Type B pancreatic cell (in vitro differentiated cells): ENCODE measurements around the gene HEBP2. TPM values are rescaled to one million over a fixed set of nuclear protein-coding genes. Genes with fewer than 3 reads are reported as not detected.

Source experiments
- DNase-seq: peaks from one replicate; pipeline ENCODE4 v3.0.0; 2021; ENCODE audit warnings: mixed read lengths; ENCODE audit not compliant: unreplicated experiment; ENCODE audit errors: extremely low spot score
- H3K27ac Mint-ChIP-seq: 2 replicates; pipeline ENCODE4 v1.8.0; 2021; ENCODE audit warnings: mild to moderate bottlenecking, mixed read lengths
- H3K27me3 Mint-ChIP-seq: 2 replicates; pipeline ENCODE4 v1.8.0; 2021; ENCODE audit warnings: mixed read lengths
- H3K36me3 Mint-ChIP-seq: 2 replicates; pipeline ENCODE4 v1.8.0; 2021; ENCODE audit warnings: mixed read lengths
- H3K4me1 Mint-ChIP-seq: one replicate; pipeline ENCODE4 v1.8.0; 2021; ENCODE audit warnings: mixed read lengths; ENCODE audit not compliant: unreplicated experiment
- H3K4me3 Mint-ChIP-seq: 2 replicates; pipeline ENCODE4 v1.8.0; 2021; ENCODE audit warnings: mild to moderate bottlenecking, mixed read lengths
- H3K9me3 Mint-ChIP-seq: 2 replicates; pipeline ENCODE4 v1.8.0; 2021; ENCODE audit warnings: mixed read lengths
- total RNA-seq: library from RNA; stranded (reverse); gene quantifications from 2 replicates; pipeline ENCODE4 v1.2.1, GENCODE V29; 2021; ENCODE audit warnings: low replicate concordance
- TF ChIP-seq, protein P1 (sequence below): fragments of 200-600 bp; sonication (generic); conservative IDR thresholded peaks from 2 replicates; pipeline ENCODE4 v1.5.0; 2021; ENCODE audit warnings: antibody characterized with exemption, mild to moderate bottlenecking

The HEBP2 gene
- total RNA-seq, 1 donor from 2014 or later: 68.9 TPM

GRCh38 chr6:138405816-138406413 is 1.9 kb downstream of the HEBP2 start:
- Mint-ChIP-seq H3K36me3 (peaks cover 42% of the 10 kb centered on the region), H3K27me3 (no peaks in the 10 kb centered on the region), H3K4me1 (peaks cover 11% of the 10 kb centered on the region), H3K27ac (peak overlapping the region; percentile 74), H3K4me3 (peak overlapping the region; percentile 94), H3K9me3 (no peaks in the 10 kb centered on the region)
- TF ChIP-seq, protein P1, sequence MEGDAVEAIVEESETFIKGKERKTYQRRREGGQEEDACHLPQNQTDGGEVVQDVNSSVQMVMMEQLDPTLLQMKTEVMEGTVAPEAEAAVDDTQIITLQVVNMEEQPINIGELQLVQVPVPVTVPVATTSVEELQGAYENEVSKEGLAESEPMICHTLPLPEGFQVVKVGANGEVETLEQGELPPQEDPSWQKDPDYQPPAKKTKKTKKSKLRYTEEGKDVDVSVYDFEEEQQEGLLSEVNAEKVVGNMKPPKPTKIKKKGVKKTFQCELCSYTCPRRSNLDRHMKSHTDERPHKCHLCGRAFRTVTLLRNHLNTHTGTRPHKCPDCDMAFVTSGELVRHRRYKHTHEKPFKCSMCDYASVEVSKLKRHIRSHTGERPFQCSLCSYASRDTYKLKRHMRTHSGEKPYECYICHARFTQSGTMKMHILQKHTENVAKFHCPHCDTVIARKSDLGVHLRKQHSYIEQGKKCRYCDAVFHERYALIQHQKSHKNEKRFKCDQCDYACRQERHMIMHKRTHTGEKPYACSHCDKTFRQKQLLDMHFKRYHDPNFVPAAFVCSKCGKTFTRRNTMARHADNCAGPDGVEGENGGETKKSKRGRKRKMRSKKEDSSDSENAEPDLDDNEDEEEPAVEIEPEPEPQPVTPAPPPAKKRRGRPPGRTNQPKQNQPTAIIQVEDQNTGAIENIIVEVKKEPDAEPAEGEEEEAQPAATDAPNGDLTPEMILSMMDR: no peak
- DNase-seq: no peak

DNA sequence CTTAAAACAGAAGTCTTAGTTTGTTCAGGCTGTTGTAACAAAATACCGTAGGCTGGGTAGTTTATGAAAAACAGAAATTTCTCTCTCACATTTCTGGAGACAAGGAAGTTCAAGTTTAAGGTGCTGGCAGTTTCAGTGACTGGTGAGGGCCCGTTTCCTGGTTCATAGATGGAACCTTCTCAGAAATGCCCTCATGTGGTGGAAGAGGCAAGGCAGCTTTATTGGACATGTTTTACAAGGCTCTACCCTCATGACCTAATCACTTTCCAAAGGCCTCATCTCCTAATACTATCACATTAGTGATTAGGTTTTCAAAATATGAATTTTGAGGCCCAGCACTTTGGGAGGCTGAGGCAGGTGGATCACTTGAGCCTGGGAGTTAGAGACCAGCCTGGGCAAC is 2.4 kb downstream of the HEBP2 start:
- Mint-ChIP-seq H3K4me3 (peak overlapping the region; percentile 94), H3K9me3 (no peaks in the 10 kb centered on the region), H3K27ac (peak overlapping the region; percentile 74), H3K36me3 (peaks cover 47% of the 10 kb centered on the region), H3K4me1 (peaks cover 14% of the 10 kb centered on the region), H3K27me3 (no peaks in the 10 kb centered on the region)
- no peak for DNase-seq
- TF ChIP-seq, protein P1: no peak

DNA sequence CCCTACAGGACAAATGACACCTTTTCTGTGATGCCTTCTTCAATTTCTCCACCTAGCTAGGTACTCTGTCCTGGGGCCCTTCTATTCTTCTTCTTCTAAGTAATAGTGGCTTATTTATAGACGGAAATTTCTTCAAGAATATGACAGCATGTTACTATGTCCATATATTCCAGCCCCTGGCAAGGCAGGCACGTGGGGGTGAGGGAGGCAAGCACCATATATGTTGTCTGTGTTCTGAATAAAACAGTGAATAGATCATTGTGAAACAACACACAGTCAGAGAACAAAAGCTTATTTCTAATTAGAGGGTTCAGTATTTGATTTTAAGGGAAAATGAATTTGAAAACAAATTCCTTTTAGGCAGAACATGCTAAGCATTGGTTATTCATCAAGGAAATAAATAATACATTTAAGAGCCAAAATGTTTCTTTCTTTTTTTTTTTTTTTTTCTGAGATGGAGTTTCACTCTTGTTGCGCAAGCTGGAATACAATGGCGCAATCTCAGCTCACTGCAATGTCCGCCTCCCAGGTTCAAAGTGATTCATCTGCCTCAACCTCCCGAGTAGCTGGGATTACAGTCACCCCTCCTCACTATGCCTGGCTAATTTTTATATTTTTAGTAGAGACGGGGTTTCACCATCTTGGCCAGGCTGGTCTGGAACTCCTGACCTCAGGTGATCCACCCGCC is 6.2 kb downstream of the HEBP2 start:
- no peak for DNase-seq
- TF ChIP-seq, protein P1: no peak
- H3K9me3 Mint-ChIP-seq: no peaks in the 10 kb centered on the region
- no peak overlapping the region for H3K27ac Mint-ChIP-seq
- peaks cover 11% of the 10 kb centered on the region for H3K4me1 Mint-ChIP-seq
- peaks cover 62% of the 10 kb centered on the region for H3K36me3 Mint-ChIP-seq
- H3K27me3 Mint-ChIP-seq: no peaks in the 10 kb centered on the region
- no peak overlapping the region for H3K4me3 Mint-ChIP-seq

- H3K27me3 Mint-ChIP-seq: no peaks in the 10 kb centered on the region
- TF ChIP-seq, protein P1: no peak
- DNase-seq: no peak
- no peaks in the 10 kb centered on the region for H3K9me3 Mint-ChIP-seq
- peaks cover 5% of the 10 kb centered on the region for H3K4me1 Mint-ChIP-seq
- peak overlapping the region; percentile 24 for H3K4me3 Mint-ChIP-seq
- H3K36me3 Mint-ChIP-seq: peaks cover 59% of the 10 kb centered on the region
- peak overlapping the region; percentile 55 for H3K27ac Mint-ChIP-seq
Measured at GRCh38 chr6:138410972-138411880, 7.2 kb downstream of the HEBP2 start.

GRCh38 chr6:138415125-138415524 is 11.1 kb downstream of the HEBP2 start:
- H3K27ac Mint-ChIP-seq: peak overlapping the region; percentile 15
- peaks cover 4% of the 10 kb centered on the region for H3K4me1 Mint-ChIP-seq
- TF ChIP-seq, protein P1: no peak
- no peaks in the 10 kb centered on the region for H3K27me3 Mint-ChIP-seq
- H3K4me3 Mint-ChIP-seq: no peak overlapping the region
- DNase-seq: no peak
- H3K36me3 Mint-ChIP-seq: peaks cover 61% of the 10 kb centered on the region
- H3K9me3 Mint-ChIP-seq: no peaks in the 10 kb centered on the region
